SK-N-SH (cell line): ENCODE measurements around the gene ZBTB4. TPM values are rescaled to one million over a fixed set of nuclear protein-coding genes. Genes with fewer than 3 reads are reported as not detected.

ENCODE experiments used
- CTCF ChIA-PET: fragments of 300-600, 350-600 bp; formaldehyde crosslinking; extraction: SDS; loops from one replicate; lab custom pipeline; 2021; lab: Yijun Ruan, JAX
- POLR2A ChIA-PET: fragments of 350-600 bp; sonication (Branson Sonifier 250); formaldehyde crosslinking; extraction: SDS; loops from one replicate; lab custom pipeline; 2020; ENCODE audit warnings: antibody characterized with exemption, inconsistent platforms; lab: Yijun Ruan, JAX
- DNase-seq: peaks from one replicate; pipeline ENCODE4 v3.0.0; 2012
- H2AFZ ChIP-seq: fragments of 200-600 bp; sonication (generic); 2 replicates; pipeline ENCODE4 v1.8.1; 2016; ENCODE audit warnings: antibody characterized with exemption, mild to moderate bottlenecking, low read depth
- H3F3A ChIP-seq: fragments of 200-600 bp; sonication (generic); replicated peaks from 2 replicates; pipeline ENCODE3; 2016; ENCODE audit warnings: antibody characterized with exemption, mild to moderate bottlenecking; ENCODE audit not compliant: insufficient read depth
- H3K27ac ChIP-seq, 2 experiments: fragments of 200-500 bp in 1 of 2; fragments of 200-600 bp in 1 of 2; sonication (Bioruptor generic) in 1 of 2; sonication (generic), shearing (Covaris generic) in 1 of 2; 2 replicates each; pipeline versions ENCODE4 v1.5.1 to v1.6.1; 2014 to 2016; ENCODE audit warnings: low read depth in 2 of 2, inconsistent platforms in 1 of 2, low read length in 1 of 2, mild to moderate bottlenecking in 1 of 2, mixed read lengths in 1 of 2
- H3K27me3 ChIP-seq: fragments of 200-600 bp; sonication (generic), shearing (Covaris generic); 2 replicates; pipeline ENCODE4 v1.6.1; 2016; ENCODE audit warnings: mixed run types; ENCODE audit not compliant: insufficient read depth
- H3K36me3 ChIP-seq, 2 experiments: fragments of 200-500 bp in 1 of 2; fragments of 200-600 bp in 1 of 2; sonication (Bioruptor generic) in 1 of 2; sonication (generic) in 1 of 2; replicated peaks in 1 of 2; 2 replicates each; pipeline versions ENCODE3 to v1.5.1; 2014 to 2016; ENCODE audit warnings: low read length in 1 of 2, mild to moderate bottlenecking in 1 of 2; ENCODE audit not compliant: insufficient read depth in 2 of 2, control insufficient read depth in 1 of 2
- H3K4me1 ChIP-seq, 2 experiments: fragments of 200-500 bp in 1 of 2; fragments of 200-600 bp in 1 of 2; sonication (Bioruptor generic) in 1 of 2; sonication (generic), shearing (Covaris generic) in 1 of 2; 2 replicates each; pipeline versions ENCODE4 v1.5.1 to v1.6.1; 2014 to 2016; ENCODE audit warnings: low read depth in 1 of 2, low read length in 1 of 2, mixed run types in 1 of 2; ENCODE audit not compliant: insufficient read depth in 2 of 2, control insufficient read depth in 1 of 2
- H3K4me2 ChIP-seq: fragments of 200-600 bp; sonication (generic), shearing (Covaris generic); 2 replicates; pipeline ENCODE4 v1.6.1; 2017; ENCODE audit warnings: mixed run types
- H3K4me3 ChIP-seq, 2 experiments: fragments of 200-500 bp in 1 of 2; fragments of 200-600 bp in 1 of 2; sonication (Bioruptor generic) in 1 of 2; sonication (generic), shearing (Covaris generic) in 1 of 2; 2 replicates each; pipeline versions ENCODE4 v1.5.1 to v1.8.1; 2014 to 2016; ENCODE audit warnings: low read depth in 2 of 2, inconsistent platforms in 1 of 2, low read length in 1 of 2, mild to moderate bottlenecking in 1 of 2, mixed read lengths in 1 of 2, moderate library complexity in 1 of 2
- H3K79me2 ChIP-seq: fragments of 200-600 bp; sonication (generic); 2 replicates; pipeline ENCODE4 v1.8.1; 2017; ENCODE audit warnings: mild to moderate bottlenecking; ENCODE audit not compliant: insufficient read depth
- H3K9ac ChIP-seq: fragments of 200-600 bp; sonication (generic); 2 replicates; pipeline ENCODE4 v1.6.1; 2017; ENCODE audit warnings: mixed run types
- H3K9me2 ChIP-seq: fragments of 200-600 bp; sonication (generic); 2 replicates; pipeline ENCODE4 v1.6.1; 2017; ENCODE audit warnings: mixed run types
- H3K9me3 ChIP-seq: fragments of 200-600 bp; sonication (generic); 2 replicates; pipeline ENCODE4 v1.6.1; 2017; ENCODE audit warnings: mixed run types, mild to moderate bottlenecking, moderate library complexity
- H4K20me1 ChIP-seq: fragments of 200-600 bp; sonication (generic); 2 replicates; pipeline ENCODE4 v1.6.1; 2017; ENCODE audit warnings: mild to moderate bottlenecking, mixed run types; ENCODE audit not compliant: insufficient read depth
- FOXJ3 ChIP-seq: sonication (generic); formaldehyde crosslinking; IDR thresholded peaks from 2 replicates; pipeline ENCODE4 v1.5.1; 2020; ENCODE audit warnings: mild to moderate bottlenecking, missing genetic modification reagents
- GABPA ChIP-seq: IDR thresholded peaks from 2 replicates; pipeline ENCODE4 v1.4.0; 2012; ENCODE audit warnings: low read depth, mild to moderate bottlenecking
- GATA2 ChIP-seq: sonication (generic); formaldehyde crosslinking; IDR thresholded peaks from 2 replicates; pipeline ENCODE4 v1.5.0; 2020; ENCODE audit warnings: mild to moderate bottlenecking, missing genetic modification reagents
- JUND ChIP-seq: IDR thresholded peaks from 2 replicates; pipeline ENCODE4 v1.4.0; 2012
- MEF2A ChIP-seq: IDR thresholded peaks from 2 replicates; pipeline ENCODE4 v1.4.0; 2012; ENCODE audit warnings: low read depth, borderline replicate concordance
- NRF1 ChIP-seq: IDR thresholded peaks from 2 replicates; pipeline ENCODE4 v1.6.1; 2012; ENCODE audit warnings: low read depth, mild to moderate bottlenecking, low read length
- POLR2AphosphoS5 ChIP-seq: IDR thresholded peaks from 2 replicates; pipeline ENCODE4 v1.6.1; 2012; ENCODE audit warnings: low read depth, low read length
- TAF1 ChIP-seq: IDR thresholded peaks from 2 replicates; pipeline ENCODE4 v1.6.1; 2012; ENCODE audit warnings: low read depth, mild to moderate bottlenecking, low read length, moderate library complexity, borderline replicate concordance
- WGBS: methylation state at CpG from one replicate; pipeline ENCODE4 v1.1.6; 2017; ENCODE audit warnings: low lambda C conversion rate; 5-methylcytosine and 5-hydroxymethylcytosine counted together
- polyA plus RNA-seq, 3 experiments: library from polyadenylated mRNA; depleted of rRNA; stranded (reverse); fragments of >200 nt; gene quantifications; 2 replicates each; pipeline ENCODE4 v1.2.3, GENCODE V29; 2012
- TF ChIP-seq, protein P1 (sequence below): fragments of 150-350 bp; IDR thresholded peaks from 2 replicates; pipeline ENCODE4 v1.6.1; 2017; ENCODE audit warnings: antibody characterized with exemption, low read length, low read depth, borderline replicate concordance
- TF ChIP-seq, protein P2 (sequence below): fragments of 150-350 bp; IDR thresholded peaks from 2 replicates; pipeline ENCODE4 v1.6.1; 2016; ENCODE audit warnings: mild to moderate bottlenecking, low read depth, low read length
- TF ChIP-seq, protein P3 (sequence below): fragments of 200-600 bp; sonication (generic); IDR thresholded peaks from 2 replicates; pipeline ENCODE4 v1.6.1; 2017; ENCODE audit warnings: antibody characterized with exemption, mild to moderate bottlenecking, moderate library complexity

Gene ZBTB4
- polyA plus RNA-seq, 1 of the 3 experiments (the other 2 are of a cell fraction) = 12.8 TPM

DNA sequence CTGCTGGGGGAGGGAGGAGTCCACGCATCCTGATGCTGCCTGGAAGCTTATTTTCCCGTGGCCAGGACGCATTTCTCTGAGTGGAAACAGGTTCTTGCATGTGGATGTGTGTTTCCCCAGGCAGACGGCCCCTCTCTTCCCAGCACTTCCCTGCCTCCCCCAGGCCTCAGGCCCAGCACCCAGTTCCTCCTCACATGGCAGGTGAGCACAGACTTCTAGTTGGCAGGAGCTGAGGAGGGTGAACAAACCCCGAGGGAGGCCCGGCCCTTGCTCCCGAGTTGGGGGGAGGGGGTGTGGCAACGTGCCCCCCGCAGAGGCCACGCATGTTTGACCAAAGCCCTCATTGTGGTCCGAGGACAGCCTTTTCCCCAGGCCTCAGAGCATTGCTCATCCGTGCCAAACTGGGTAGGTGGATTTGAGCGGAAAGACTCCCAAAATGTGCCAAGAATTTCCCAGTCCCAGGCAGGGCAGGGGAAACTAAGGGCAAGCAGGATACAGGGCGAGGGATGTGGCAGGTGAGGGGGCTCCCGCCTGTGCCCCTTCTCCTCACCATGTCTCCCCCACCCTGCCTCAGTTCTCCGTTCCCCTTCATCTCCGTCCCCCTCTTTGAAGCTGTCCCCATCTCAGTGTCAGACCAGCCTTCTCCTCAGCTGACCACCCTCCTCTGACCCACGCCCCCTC is 60.8 kb downstream of the ZBTB4 start:
- H3K27me3 ChIP-seq = no peaks in the 10 kb centered on the region
- CTCF ChIA-PET = interaction anchor here (0.7 to 1.6 kb wide), 4 partner anchors 35 to 142 kb away, joined by 3 to 6 read pairs (median 3); no protein-coding TSS in a partner anchor
- H3K36me3 ChIP-seq = peaks cover 0 to 33% of the 10 kb centered on the region in 2 experiments
- no peak overlapping the region for H3K4me3 ChIP-seq
- WGBS = 87% methylated on average over 18 of the region's 18 CpGs
- no peaks in the 10 kb centered on the region for H3K9me2 ChIP-seq
- H3K9me3 ChIP-seq = no peaks in the 10 kb centered on the region
- H3F3A ChIP-seq = no peaks in the 10 kb centered on the region
- no peak overlapping the region for H3K4me2 ChIP-seq
- no peaks in the 10 kb centered on the region for H4K20me1 ChIP-seq
- H3K27ac ChIP-seq = no peak overlapping the region
- no peaks in the 10 kb centered on the region for H3K79me2 ChIP-seq
- no peak for DNase-seq
- POLR2A ChIA-PET = no interaction called here
- H2AFZ ChIP-seq = no peak overlapping the region
- H3K4me1 ChIP-seq = no peaks in the 10 kb centered on the region; a peak in 1 of 4 replicates
- H3K9ac ChIP-seq = no peak overlapping the region
- no peak for TF ChIP-seq POLR2AphosphoS5

DNA sequence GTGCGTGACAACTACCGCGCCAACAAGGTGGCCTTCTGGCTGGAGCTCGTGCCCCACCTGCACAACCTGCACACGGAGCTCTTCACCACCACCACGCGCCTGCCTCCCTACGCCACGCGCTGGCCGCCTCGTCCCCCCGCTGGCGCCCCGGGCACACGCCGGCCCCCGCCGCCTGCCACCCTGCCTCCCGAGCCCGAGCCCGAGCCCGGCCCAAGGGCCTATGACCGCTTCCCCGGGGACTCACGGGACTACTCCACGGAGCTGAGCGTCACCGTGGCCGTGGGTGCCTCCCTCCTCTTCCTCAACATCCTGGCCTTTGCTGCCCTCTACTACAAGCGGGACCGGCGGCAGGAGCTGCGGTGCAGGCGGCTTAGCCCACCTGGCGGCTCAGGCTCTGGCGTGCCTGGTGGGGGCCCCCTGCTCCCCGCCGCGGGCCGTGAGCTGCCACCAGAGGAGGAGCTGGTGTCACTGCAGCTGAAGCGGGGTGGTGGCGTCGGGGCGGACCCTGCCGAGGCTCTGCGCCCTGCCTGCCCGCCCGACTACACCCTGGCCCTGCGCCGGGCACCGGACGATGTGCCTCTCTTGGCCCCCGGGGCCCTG is 62.3 kb downstream of the ZBTB4 start:
- TF ChIP-seq GABPA = no peak
- TF ChIP-seq FOXJ3 = no peak
- TF ChIP-seq, protein P1, sequence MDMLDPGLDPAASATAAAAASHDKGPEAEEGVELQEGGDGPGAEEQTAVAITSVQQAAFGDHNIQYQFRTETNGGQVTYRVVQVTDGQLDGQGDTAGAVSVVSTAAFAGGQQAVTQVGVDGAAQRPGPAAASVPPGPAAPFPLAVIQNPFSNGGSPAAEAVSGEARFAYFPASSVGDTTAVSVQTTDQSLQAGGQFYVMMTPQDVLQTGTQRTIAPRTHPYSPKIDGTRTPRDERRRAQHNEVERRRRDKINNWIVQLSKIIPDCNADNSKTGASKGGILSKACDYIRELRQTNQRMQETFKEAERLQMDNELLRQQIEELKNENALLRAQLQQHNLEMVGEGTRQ = no peak
- no peak for TF ChIP-seq GATA2
- TF ChIP-seq MEF2A = no peak
- no peak for TF ChIP-seq POLR2AphosphoS5
- TF ChIP-seq TAF1 = no peak
- TF ChIP-seq, protein P2, sequence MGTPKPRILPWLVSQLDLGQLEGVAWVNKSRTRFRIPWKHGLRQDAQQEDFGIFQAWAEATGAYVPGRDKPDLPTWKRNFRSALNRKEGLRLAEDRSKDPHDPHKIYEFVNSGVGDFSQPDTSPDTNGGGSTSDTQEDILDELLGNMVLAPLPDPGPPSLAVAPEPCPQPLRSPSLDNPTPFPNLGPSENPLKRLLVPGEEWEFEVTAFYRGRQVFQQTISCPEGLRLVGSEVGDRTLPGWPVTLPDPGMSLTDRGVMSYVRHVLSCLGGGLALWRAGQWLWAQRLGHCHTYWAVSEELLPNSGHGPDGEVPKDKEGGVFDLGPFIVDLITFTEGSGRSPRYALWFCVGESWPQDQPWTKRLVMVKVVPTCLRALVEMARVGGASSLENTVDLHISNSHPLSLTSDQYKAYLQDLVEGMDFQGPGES = no peak
- TF ChIP-seq, protein P3, sequence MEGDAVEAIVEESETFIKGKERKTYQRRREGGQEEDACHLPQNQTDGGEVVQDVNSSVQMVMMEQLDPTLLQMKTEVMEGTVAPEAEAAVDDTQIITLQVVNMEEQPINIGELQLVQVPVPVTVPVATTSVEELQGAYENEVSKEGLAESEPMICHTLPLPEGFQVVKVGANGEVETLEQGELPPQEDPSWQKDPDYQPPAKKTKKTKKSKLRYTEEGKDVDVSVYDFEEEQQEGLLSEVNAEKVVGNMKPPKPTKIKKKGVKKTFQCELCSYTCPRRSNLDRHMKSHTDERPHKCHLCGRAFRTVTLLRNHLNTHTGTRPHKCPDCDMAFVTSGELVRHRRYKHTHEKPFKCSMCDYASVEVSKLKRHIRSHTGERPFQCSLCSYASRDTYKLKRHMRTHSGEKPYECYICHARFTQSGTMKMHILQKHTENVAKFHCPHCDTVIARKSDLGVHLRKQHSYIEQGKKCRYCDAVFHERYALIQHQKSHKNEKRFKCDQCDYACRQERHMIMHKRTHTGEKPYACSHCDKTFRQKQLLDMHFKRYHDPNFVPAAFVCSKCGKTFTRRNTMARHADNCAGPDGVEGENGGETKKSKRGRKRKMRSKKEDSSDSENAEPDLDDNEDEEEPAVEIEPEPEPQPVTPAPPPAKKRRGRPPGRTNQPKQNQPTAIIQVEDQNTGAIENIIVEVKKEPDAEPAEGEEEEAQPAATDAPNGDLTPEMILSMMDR = no peak
- TF ChIP-seq NRF1 = no peak
- TF ChIP-seq JUND = no peak
- Histone ChIP-seq H3K27me3 (no peaks in the 10 kb centered on the region), H3K4me2 (no peak overlapping the region), H3K9me3 (no peaks in the 10 kb centered on the region), H4K20me1 (no peaks in the 10 kb centered on the region), H3F3A (no peaks in the 10 kb centered on the region), H3K4me1 (no peaks in the 10 kb centered on the region; a peak in 1 of 4 replicates), H2AFZ (no peak overlapping the region), H3K4me3 (no peak overlapping the region), H3K79me2 (no peaks in the 10 kb centered on the region), H3K9ac (no peak overlapping the region), H3K27ac (no peak overlapping the region), H3K9me2 (no peaks in the 10 kb centered on the region), H3K36me3 (peaks cover 0 to 43% of the 10 kb centered on the region in 2 experiments)
- WGBS = 96% methylated on average over 42 of the region's 54 CpGs
- POLR2A ChIA-PET = no interaction called here
- DNase-seq = no peak
- CTCF ChIA-PET = interaction anchor here (0.9 to 2.0 kb wide), 2 partner anchors 10 to 143 kb away, joined by 3 to 6 read pairs; partner anchors contain the start of gene NLGN2
